ENCODE measurements around the gene PCNX4.

- TF ChIP-seq POLR2AphosphoS5 (IDR thresholded peaks at IDR 0.05; ENCODE audit: low read depth, low read length) = no peak
- TF ChIP-seq SIN3A (IDR thresholded peaks at IDR 0.05; ENCODE audit: borderline replicate concordance, insufficient read depth, low read length) = no peak
- no peak for TF ChIP-seq TAF1 (IDR thresholded peaks at IDR 0.05; ENCODE audit: borderline replicate concordance, insufficient read depth, low read length)
- TF ChIP-seq REST (IDR thresholded peaks at IDR 0.05; ENCODE audit: insufficient read depth in 1 of 2, low read depth in 2 of 2, low read length in 2 of 2) = no peak
Observed at GRCh38 chr14:60164712-60165546, 73.2 kb downstream of the PCNX4 start, which contains the start of gene DHRS7.

All from PFSK-1 (cell line).